GM12878 (cell line): ENCODE measurements around the gene ZER1. TPM values are rescaled to one million over a fixed set of nuclear protein-coding genes. Genes with fewer than 3 reads are reported as not detected.

Experiments
- ATAC-seq: fragments of 200-7000 bp; cut with Tn5 transposase; 3 replicates; pipeline ENCODE4 v1.9.1; 2020; ENCODE audit warnings: mild to moderate bottlenecking, moderate library complexity
- BruUV-seq: library from RNA; stranded (reverse); fragments of 400-500 nt; replicated peaks from 2 replicates; lab custom pipeline; 2021; lab: Mats Ljungman, UMichigan
- CTCF ChIA-PET: fragments of 300-600 bp; sonication (Branson Sonifier 250); formaldehyde crosslinking; extraction: SDS; loops from one replicate; lab custom pipeline; 2021; ENCODE audit warnings: inconsistent platforms; lab: Yijun Ruan, JAX
- POLR2A ChIA-PET: fragments of 350-600 bp; formaldehyde crosslinking; extraction: SDS; loops from one replicate; lab custom pipeline; 2021; ENCODE audit warnings: inconsistent platforms; lab: Charles Lee
- RAD21 ChIA-PET: fragments of 300-600 bp; sonication (Branson Sonifier 250); formaldehyde crosslinking; loops from one replicate; lab custom pipeline; 2023; ENCODE audit warnings: antibody characterized with exemption; ENCODE audit not compliant: unreplicated experiment; lab: Charles Lee
- SMC1A ChIA-PET: fragments of 300-600 bp; sonication (Branson Sonifier 250); formaldehyde crosslinking; loops from one replicate; lab custom pipeline; 2023; ENCODE audit not compliant: unreplicated experiment, uncharacterized antibody; lab: Charles Lee
- DNase-seq: peaks from one replicate; pipeline ENCODE4 v3.0.0-alpha.2; 2011; ENCODE audit warnings: low read depth, low spot score
- FAIRE-seq: peaks from 3 replicates; lab custom pipeline; 2011; peaks lifted over from hg19 to GRCh38; lab: Jason Lieb, UNC
- H2AFZ ChIP-seq: 2 replicates; pipeline ENCODE4 v1.6.0; 2011; ENCODE audit warnings: low read depth, low read length, control low read depth; ENCODE audit not compliant: control insufficient read depth
- H3K27ac ChIP-seq: 2 replicates; pipeline ENCODE4 v1.5.1; 2011; ENCODE audit warnings: control low read depth; ENCODE audit not compliant: control insufficient read depth, insufficient read depth
- H3K27me3 ChIP-seq, 2 experiments: replicated peaks in 1 of 2; 2 replicates each; pipeline versions ENCODE4 v1.6.0 to v1.6.1; 2011; ENCODE audit warnings: low read length in 1 of 2; ENCODE audit not compliant: control insufficient read depth in 2 of 2, insufficient read depth in 2 of 2
- H3K36me3 ChIP-seq, 2 experiments: 2 replicates each; pipeline ENCODE4 v1.5.1; 2011; ENCODE audit warnings: low read length in 1 of 2; ENCODE audit not compliant: control insufficient read depth in 2 of 2, insufficient read depth in 2 of 2
- H3K4me1 ChIP-seq: 2 replicates; pipeline ENCODE4 v1.6.1; 2011; ENCODE audit warnings: mild to moderate bottlenecking, low read length, moderate library complexity, mixed read lengths; ENCODE audit not compliant: control insufficient read depth, insufficient read depth
- H3K4me2 ChIP-seq: 2 replicates; pipeline ENCODE4 v1.6.0; 2011; ENCODE audit warnings: control low read depth; ENCODE audit not compliant: control insufficient read depth, insufficient read depth
- H3K4me3 ChIP-seq: fragments of 200-600 bp; sonication (generic); 2 replicates; pipeline ENCODE4 v1.5.1; 2016
- H3K79me2 ChIP-seq: 2 replicates; pipeline ENCODE4 v1.6.0; 2011; ENCODE audit warnings: low read length; ENCODE audit not compliant: control insufficient read depth, insufficient read depth
- H3K9ac ChIP-seq: 2 replicates; pipeline ENCODE4 v1.8.0; 2011; ENCODE audit warnings: low read length, control low read depth, mixed read lengths; ENCODE audit not compliant: control insufficient read depth, insufficient read depth
- H3K9me3 ChIP-seq: replicated peaks from 3 replicates; pipeline ENCODE4 v1.5.1; 2011; ENCODE audit warnings: mild to moderate bottlenecking, low read length; ENCODE audit not compliant: control insufficient read depth, insufficient read depth
- H4K20me1 ChIP-seq: 2 replicates; pipeline ENCODE4 v1.6.0; 2011; ENCODE audit not compliant: control insufficient read depth, insufficient read depth
- ATF7 ChIP-seq: fragments of 450-650 bp; IDR thresholded peaks from 2 replicates; pipeline ENCODE4 v1.6.1; 2016; ENCODE audit warnings: low read depth, mild to moderate bottlenecking
- BCL11A ChIP-seq: IDR thresholded peaks from 2 replicates; pipeline ENCODE4 v1.6.1; 2011; ENCODE audit warnings: low read depth, low read length
- CHD1 ChIP-seq: IDR thresholded peaks from 2 replicates; pipeline ENCODE4 v1.6.1; 2012; ENCODE audit warnings: low read depth, low read length, improper control_type of control experiment
- EGR1 ChIP-seq, 2 experiments: IDR thresholded peaks; 1 replicate in 1 of 2; 2 replicates in 1 of 2; pipeline ENCODE4 v1.6.1; 2011 to 2012; ENCODE audit warnings: low read depth in 2 of 2, low read length in 2 of 2, borderline replicate concordance in 1 of 2, mild to moderate bottlenecking in 1 of 2, moderate library complexity in 1 of 2
- MLLT1 ChIP-seq: fragments of 450-650 bp; IDR thresholded peaks from 2 replicates; pipeline ENCODE4 v1.6.1; 2016; ENCODE audit warnings: mild to moderate bottlenecking
- NFXL1 ChIP-seq: fragments of 450-650 bp; IDR thresholded peaks from 2 replicates; pipeline ENCODE4 v1.6.1; 2017; ENCODE audit warnings: antibody characterized with exemption, mild to moderate bottlenecking, borderline replicate concordance
- POLR2A ChIP-seq: IDR thresholded peaks from 2 replicates; pipeline ENCODE4 v1.6.1; 2011; ENCODE audit warnings: low read depth, mild to moderate bottlenecking, low read length
- SMAD1 ChIP-seq: fragments of 450-650 bp; IDR thresholded peaks from 2 replicates; pipeline ENCODE4 v1.6.1; 2018; ENCODE audit warnings: mild to moderate bottlenecking, low read depth; ENCODE audit not compliant: partially characterized antibody
- ZBTB33 ChIP-seq: fragments of 450-650 bp; IDR thresholded peaks from 2 replicates; pipeline ENCODE4 v1.6.1; 2017; ENCODE audit warnings: mild to moderate bottlenecking
- ZBTB40 ChIP-seq: fragments of 450-650 bp; IDR thresholded peaks from 2 replicates; pipeline ENCODE4 v1.6.1; 2016; ENCODE audit warnings: mild to moderate bottlenecking, moderate library complexity, borderline replicate concordance
- ZZZ3 ChIP-seq: IDR thresholded peaks from 2 replicates; pipeline ENCODE4 v1.6.1; 2011; ENCODE audit warnings: low read depth; ENCODE audit not compliant: control insufficient read depth, insufficient read length
- WGBS: methylation state at CpG from one replicate; pipeline ENCODE4 v1.1.6; 2016; ENCODE audit warnings: low lambda C conversion rate; ENCODE audit not compliant: insufficient replicate concordance, insufficient coverage; ENCODE audit errors: missing lambda C conversion rate; 5-methylcytosine and 5-hydroxymethylcytosine counted together
- in situ Hi-C: fragments of 300-500 bp; cut with MboI; formaldehyde crosslinking; loops from 9 replicates; pipeline ENCODE4 v1.14.3; 2018; ENCODE audit warnings: mixed read lengths
- intact Hi-C: fragments of 100-400 bp; cut with micrococcal nuclease; formaldehyde crosslinking; loops from one replicate; pipeline ENCODE4 v1.14.2; 2022; ENCODE audit not compliant: unreplicated experiment
- polyA plus RNA-seq, 11 experiments: library from polyadenylated mRNA; depleted of rRNA in 4 of 11; unstranded in 6 of 11; stranded (reverse) in 5 of 11; fragments of >200 nt; fragmentation: Nextera tagmentation in 4 of 11; fragmentation: Illumina TruSeq in 1 of 11; extraction: Ambion mirVana in 4 of 11; extraction: Trizol in 1 of 11; gene quantifications; 1 replicate in 1 of 11; 2 replicates in 10 of 11; pipeline versions ENCODE4 v1.2.1 to v1.2.3, GENCODE V29; 2011 to 2016; ENCODE audit warnings: inconsistent platforms in 2 of 11, missing spikeins in 2 of 11, low read depth in 1 of 11
- total RNA-seq, 4 experiments: library from RNA; depleted of rRNA in 3 of 4; stranded (reverse); fragments of >200 nt in 3 of 4; fragmentation: Illumina TruSeq in 1 of 4; extraction: Trizol in 1 of 4; gene quantifications; 2 replicates each; pipeline versions ENCODE4 v1.2.1 to v1.2.3, GENCODE V29; 2013 to 2021

The ZER1 gene
- total and polyA plus RNA-seq, 10 of the 15 experiments (the other 5 are each of a cell fraction or from before 2014, with no cell fraction given): 0.32 to 16.9 (median 7.9) TPM

GRCh38 chr9:128731093-128731492 lies 40.6 kb downstream of the ZER1 start:
- POLR2A ChIA-PET: no interaction called here
- Histone ChIP-seq H3K79me2 (no peaks in the 10 kb centered on the region; the same call in 1 of the 2 replicates), H3K27ac (no peak overlapping the region), H4K20me1 (no peaks in the 10 kb centered on the region), H3K27me3 (no peaks in the 10 kb centered on the region), H3K4me3 (no peak overlapping the region), H3K4me2 (no peak overlapping the region), H2AFZ (no peak overlapping the region), H3K9ac (no peak overlapping the region), H3K9me3 (no peaks in the 10 kb centered on the region), H3K4me1 (no peaks in the 10 kb centered on the region; the same call in 1 of the 2 replicates), H3K36me3 (no peaks in the 10 kb centered on the region; a peak in 3 of 4 replicates)
- DNase-seq: no peak
- 85% methylated on average over 13 of the region's 13 CpGs for WGBS
- no peak for FAIRE-seq
- CTCF ChIA-PET: no interaction called here
- SMC1A ChIA-PET: no interaction called here
- intact Hi-C loops (no loop called here), in situ Hi-C loops (no loop called here)
- RAD21 ChIA-PET: no interaction called here
- TF ChIP-seq ZBTB40 (no peak), ZZZ3 (no peak), ATF7 (no peak), MLLT1 (no peak), EGR1 (IDR thresholded peaks at IDR 0.05; ENCODE audit: borderline replicate concordance in 1 of 2, low read depth in 2 of 2, low read length in 2 of 2) (no peak), ZBTB33 (no peak), POLR2A (no peak), SMAD1 (no peak), BCL11A (no peak), NFXL1 (no peak), CHD1 (no peak)
- ATAC-seq: no peak
- no TSS peak for BruUV-seq
